ENCODE data around the gene SCAMP3.

GRCh38 chr1:155287987-155288543, 25.9 kb upstream of the SCAMP3 start:
- TF ChIP-seq CTCF (optimal IDR thresholded peaks at IDR 0.05 in 1 of 3, IDR thresholded peaks at IDR 0.05 in 1 of 3, conservative IDR thresholded peaks at IDR 0.05 in 1 of 3; ENCODE audit: extremely low read depth in 1 of 3, insufficient read depth in 2 of 3, low read length in 3 of 3) = no peak
- no peak for TF ChIP-seq EZH2 (IDR thresholded peaks at IDR 0.05; ENCODE audit: low read length)

Data from keratinocyte (primary cell).